SK-N-SH (cell line): ENCODE measurements around the gene SACS. TPM values are rescaled to one million over a fixed set of nuclear protein-coding genes. Genes with fewer than 3 reads are reported as not detected.
A peak's percentile ranks its signal among the peaks of the same experiment; 100 is the strongest.

Source experiments
- CTCF ChIA-PET: fragments of 300-600, 350-600 bp; formaldehyde crosslinking; extraction: SDS; loops from one replicate; lab custom pipeline; 2021; lab: Yijun Ruan, JAX
- POLR2A ChIA-PET: fragments of 350-600 bp; sonication (Branson Sonifier 250); formaldehyde crosslinking; extraction: SDS; loops from one replicate; lab custom pipeline; 2020; ENCODE audit warnings: antibody characterized with exemption, inconsistent platforms; lab: Yijun Ruan, JAX
- DNase-seq: peaks from one replicate; pipeline ENCODE4 v3.0.0; 2012
- H2AFZ ChIP-seq: fragments of 200-600 bp; sonication (generic); 2 replicates; pipeline ENCODE4 v1.8.1; 2016; ENCODE audit warnings: antibody characterized with exemption, mild to moderate bottlenecking, low read depth
- H3F3A ChIP-seq: fragments of 200-600 bp; sonication (generic); replicated peaks from 2 replicates; pipeline ENCODE3; 2016; ENCODE audit warnings: antibody characterized with exemption, mild to moderate bottlenecking; ENCODE audit not compliant: insufficient read depth
- H3K27ac ChIP-seq, 2 experiments: fragments of 200-500 bp in 1 of 2; fragments of 200-600 bp in 1 of 2; sonication (Bioruptor generic) in 1 of 2; sonication (generic), shearing (Covaris generic) in 1 of 2; 2 replicates each; pipeline versions ENCODE4 v1.5.1 to v1.6.1; 2014 to 2016; ENCODE audit warnings: low read depth in 2 of 2, inconsistent platforms in 1 of 2, low read length in 1 of 2, mild to moderate bottlenecking in 1 of 2, mixed read lengths in 1 of 2
- H3K27me3 ChIP-seq: fragments of 200-600 bp; sonication (generic), shearing (Covaris generic); 2 replicates; pipeline ENCODE4 v1.6.1; 2016; ENCODE audit warnings: mixed run types; ENCODE audit not compliant: insufficient read depth
- H3K36me3 ChIP-seq, 2 experiments: fragments of 200-500 bp in 1 of 2; fragments of 200-600 bp in 1 of 2; sonication (Bioruptor generic) in 1 of 2; sonication (generic) in 1 of 2; replicated peaks in 1 of 2; 2 replicates each; pipeline versions ENCODE3 to v1.5.1; 2014 to 2016; ENCODE audit warnings: low read length in 1 of 2, mild to moderate bottlenecking in 1 of 2; ENCODE audit not compliant: insufficient read depth in 2 of 2, control insufficient read depth in 1 of 2
- H3K4me1 ChIP-seq, 2 experiments: fragments of 200-500 bp in 1 of 2; fragments of 200-600 bp in 1 of 2; sonication (Bioruptor generic) in 1 of 2; sonication (generic), shearing (Covaris generic) in 1 of 2; 2 replicates each; pipeline versions ENCODE4 v1.5.1 to v1.6.1; 2014 to 2016; ENCODE audit warnings: low read depth in 1 of 2, low read length in 1 of 2, mixed run types in 1 of 2; ENCODE audit not compliant: insufficient read depth in 2 of 2, control insufficient read depth in 1 of 2
- H3K4me2 ChIP-seq: fragments of 200-600 bp; sonication (generic), shearing (Covaris generic); 2 replicates; pipeline ENCODE4 v1.6.1; 2017; ENCODE audit warnings: mixed run types
- H3K4me3 ChIP-seq, 2 experiments: fragments of 200-500 bp in 1 of 2; fragments of 200-600 bp in 1 of 2; sonication (Bioruptor generic) in 1 of 2; sonication (generic), shearing (Covaris generic) in 1 of 2; 2 replicates each; pipeline versions ENCODE4 v1.5.1 to v1.8.1; 2014 to 2016; ENCODE audit warnings: low read depth in 2 of 2, inconsistent platforms in 1 of 2, low read length in 1 of 2, mild to moderate bottlenecking in 1 of 2, mixed read lengths in 1 of 2, moderate library complexity in 1 of 2
- H3K79me2 ChIP-seq: fragments of 200-600 bp; sonication (generic); 2 replicates; pipeline ENCODE4 v1.8.1; 2017; ENCODE audit warnings: mild to moderate bottlenecking; ENCODE audit not compliant: insufficient read depth
- H3K9ac ChIP-seq: fragments of 200-600 bp; sonication (generic); 2 replicates; pipeline ENCODE4 v1.6.1; 2017; ENCODE audit warnings: mixed run types
- H3K9me2 ChIP-seq: fragments of 200-600 bp; sonication (generic); 2 replicates; pipeline ENCODE4 v1.6.1; 2017; ENCODE audit warnings: mixed run types
- H3K9me3 ChIP-seq: fragments of 200-600 bp; sonication (generic); 2 replicates; pipeline ENCODE4 v1.6.1; 2017; ENCODE audit warnings: mixed run types, mild to moderate bottlenecking, moderate library complexity
- H4K20me1 ChIP-seq: fragments of 200-600 bp; sonication (generic); 2 replicates; pipeline ENCODE4 v1.6.1; 2017; ENCODE audit warnings: mild to moderate bottlenecking, mixed run types; ENCODE audit not compliant: insufficient read depth
- CHD2 ChIP-seq: fragments of 150-350 bp; IDR thresholded peaks from 2 replicates; pipeline ENCODE4 v1.6.1; 2018; ENCODE audit warnings: low read length; ENCODE audit not compliant: partially characterized antibody
- EP300 ChIP-seq, 2 experiments: IDR thresholded peaks; 2 replicates each; pipeline versions ENCODE4 v1.4.0 to v1.6.1; 2012; ENCODE audit warnings: borderline replicate concordance in 1 of 2, low read depth in 1 of 2, low read length in 1 of 2
- FOSL2 ChIP-seq: IDR thresholded peaks from 2 replicates; pipeline ENCODE4 v1.4.0; 2012; ENCODE audit warnings: low read depth, mild to moderate bottlenecking, moderate library complexity, borderline replicate concordance
- FOXJ3 ChIP-seq: sonication (generic); formaldehyde crosslinking; IDR thresholded peaks from 2 replicates; pipeline ENCODE4 v1.5.1; 2020; ENCODE audit warnings: mild to moderate bottlenecking, missing genetic modification reagents
- FOXM1 ChIP-seq: IDR thresholded peaks from 2 replicates; pipeline ENCODE4 v1.4.0; 2012; ENCODE audit warnings: low read depth, mild to moderate bottlenecking
- GABPA ChIP-seq: IDR thresholded peaks from 2 replicates; pipeline ENCODE4 v1.4.0; 2012; ENCODE audit warnings: low read depth, mild to moderate bottlenecking
- GATA2 ChIP-seq: sonication (generic); formaldehyde crosslinking; IDR thresholded peaks from 2 replicates; pipeline ENCODE4 v1.5.0; 2020; ENCODE audit warnings: mild to moderate bottlenecking, missing genetic modification reagents
- JUND ChIP-seq: IDR thresholded peaks from 2 replicates; pipeline ENCODE4 v1.4.0; 2012
- MXI1 ChIP-seq: IDR thresholded peaks from 2 replicates; pipeline ENCODE4 v1.6.1; 2012; ENCODE audit warnings: mild to moderate bottlenecking, low read depth, low read length, improper control_type of control experiment
- NRF1 ChIP-seq: IDR thresholded peaks from 2 replicates; pipeline ENCODE4 v1.6.1; 2012; ENCODE audit warnings: low read depth, mild to moderate bottlenecking, low read length
- RFX5 ChIP-seq: IDR thresholded peaks from 2 replicates; pipeline ENCODE4 v1.6.1; 2012; ENCODE audit warnings: mild to moderate bottlenecking, improper control_type of control experiment, low read length
- SMC3 ChIP-seq: IDR thresholded peaks from 2 replicates; pipeline ENCODE4 v1.6.1; 2012; ENCODE audit warnings: low read depth, low read length, improper control_type of control experiment
- TAF1 ChIP-seq: IDR thresholded peaks from 2 replicates; pipeline ENCODE4 v1.6.1; 2012; ENCODE audit warnings: low read depth, mild to moderate bottlenecking, low read length, moderate library complexity, borderline replicate concordance
- TCF12 ChIP-seq: IDR thresholded peaks from 2 replicates; pipeline ENCODE4 v1.4.0; 2012
- YY1 ChIP-seq: IDR thresholded peaks from 2 replicates; pipeline ENCODE4 v1.4.0; 2012; ENCODE audit warnings: low read depth, mild to moderate bottlenecking
- ZBTB33 ChIP-seq: IDR thresholded peaks from 2 replicates; pipeline ENCODE4 v1.4.0; 2012; ENCODE audit warnings: low read depth, borderline replicate concordance
- WGBS: methylation state at CpG from one replicate; pipeline ENCODE4 v1.1.6; 2017; ENCODE audit warnings: low lambda C conversion rate; 5-methylcytosine and 5-hydroxymethylcytosine counted together
- polyA plus RNA-seq, 3 experiments: library from polyadenylated mRNA; depleted of rRNA; stranded (reverse); fragments of >200 nt; gene quantifications; 2 replicates each; pipeline ENCODE4 v1.2.3, GENCODE V29; 2012
- TF ChIP-seq, protein P1 (sequence below): IDR thresholded peaks from 2 replicates; pipeline ENCODE4 v1.4.0; 2012; ENCODE audit warnings: low read depth, borderline replicate concordance
- TF ChIP-seq, protein P2 (sequence below): fragments of 150-350 bp; IDR thresholded peaks from 2 replicates; pipeline ENCODE4 v1.6.1; 2017; ENCODE audit warnings: antibody characterized with exemption, low read length, low read depth, borderline replicate concordance
- TF ChIP-seq, protein P3 (sequence below): IDR thresholded peaks from 2 replicates; pipeline ENCODE4; 2012
- TF ChIP-seq, protein P4 (sequence below): fragments of 150-350 bp; IDR thresholded peaks from 2 replicates; pipeline ENCODE4 v1.6.1; 2016; ENCODE audit warnings: mild to moderate bottlenecking, low read depth, low read length

The SACS gene
- polyA plus RNA-seq, 1 of the 3 experiments (the other 2 are of a cell fraction): 5.9 TPM

GRCh38 chr13:23392925-23393645 lies 40.4 kb downstream of the SACS start:
- H3K4me3 ChIP-seq: no peak overlapping the region
- CTCF ChIA-PET: no interaction called here
- peaks cover 75% of the 10 kb centered on the region for H3K79me2 ChIP-seq
- H3K9me2 ChIP-seq: no peaks in the 10 kb centered on the region
- POLR2A ChIA-PET: no interaction called here
- no peak for TF ChIP-seq GABPA
- TF ChIP-seq, all 33 proteins: peak for 0
- 0 out of 4 replicates have a peak, but pooled peaks cover 0 to 6% of the 10 kb centered on the region in 2 experiments for H3K4me1 ChIP-seq
- no peak overlapping the region for H3K9ac ChIP-seq
- no peak overlapping the region for H3K4me2 ChIP-seq
- H3K36me3 ChIP-seq: peaks cover 0 to 11% of the 10 kb centered on the region in 2 experiments
- DNase-seq: no peak
- no peaks in the 10 kb centered on the region for H4K20me1 ChIP-seq
- H3K9me3 ChIP-seq: no peaks in the 10 kb centered on the region
- 89% methylated on average over 6 of the region's 9 CpGs for WGBS
- H2AFZ ChIP-seq: no peak overlapping the region
- H3K27ac ChIP-seq: peak overlapping the region in 1 of 2 experiments; percentile 34; a peak in 2 of 4 replicates
- no peaks in the 10 kb centered on the region for H3K27me3 ChIP-seq
- peaks cover 9% of the 10 kb centered on the region for H3F3A ChIP-seq

DNA sequence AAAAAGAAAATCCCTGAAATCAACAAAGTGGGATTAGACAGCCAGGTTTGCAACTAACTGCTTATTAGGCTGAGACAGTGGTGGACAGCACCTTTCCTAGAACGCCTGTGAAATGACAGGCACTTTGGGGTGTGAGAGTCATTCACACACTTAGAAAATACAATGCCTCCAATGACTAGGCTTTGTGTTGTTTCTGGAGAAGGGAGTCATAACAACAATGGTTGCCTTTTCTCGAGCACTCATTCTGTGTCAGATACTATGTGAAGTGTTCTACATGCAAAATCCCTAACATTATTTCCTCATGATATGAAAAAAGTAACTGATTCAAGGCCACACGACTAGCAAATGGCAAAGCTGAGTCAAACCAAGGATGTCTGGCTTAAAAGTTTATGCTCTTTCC lies 41.2 kb downstream of the SACS start:
- H2AFZ ChIP-seq: no peak overlapping the region
- H4K20me1 ChIP-seq: no peaks in the 10 kb centered on the region
- 0 out of 4 replicates have a peak, but pooled peaks cover 0 to 6% of the 10 kb centered on the region in 2 experiments for H3K4me1 ChIP-seq
- no peak overlapping the region for H3K4me3 ChIP-seq
- no peak overlapping the region for H3K9ac ChIP-seq
- 0 out of 2 replicates have a peak overlapping the region, but pooled peaks have one; percentile 17 for H3K4me2 ChIP-seq
- H3K27me3 ChIP-seq: no peaks in the 10 kb centered on the region
- TF ChIP-seq ZBTB33 (no peak), FOXJ3 (no peak), MXI1 (no peak), CHD2 (no peak), FOSL2 (no peak), YY1 (no peak), FOXM1 (no peak), GATA2 (CRISPR knock-in tag) (no peak), GABPA (no peak), JUND (no peak), EP300 (IDR thresholded peaks at IDR 0.05; ENCODE audit: borderline replicate concordance in 1 of 2, low read depth in 1 of 2, low read length in 1 of 2) (no peak), NRF1 (no peak), SMC3 (no peak), TAF1 (no peak), TCF12 (no peak), RFX5 (no peak)
- TF ChIP-seq, protein P1, sequence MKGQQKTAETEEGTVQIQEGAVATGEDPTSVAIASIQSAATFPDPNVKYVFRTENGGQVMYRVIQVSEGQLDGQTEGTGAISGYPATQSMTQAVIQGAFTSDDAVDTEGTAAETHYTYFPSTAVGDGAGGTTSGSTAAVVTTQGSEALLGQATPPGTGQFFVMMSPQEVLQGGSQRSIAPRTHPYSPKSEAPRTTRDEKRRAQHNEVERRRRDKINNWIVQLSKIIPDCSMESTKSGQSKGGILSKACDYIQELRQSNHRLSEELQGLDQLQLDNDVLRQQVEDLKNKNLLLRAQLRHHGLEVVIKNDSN: no peak
- TF ChIP-seq, protein P2, sequence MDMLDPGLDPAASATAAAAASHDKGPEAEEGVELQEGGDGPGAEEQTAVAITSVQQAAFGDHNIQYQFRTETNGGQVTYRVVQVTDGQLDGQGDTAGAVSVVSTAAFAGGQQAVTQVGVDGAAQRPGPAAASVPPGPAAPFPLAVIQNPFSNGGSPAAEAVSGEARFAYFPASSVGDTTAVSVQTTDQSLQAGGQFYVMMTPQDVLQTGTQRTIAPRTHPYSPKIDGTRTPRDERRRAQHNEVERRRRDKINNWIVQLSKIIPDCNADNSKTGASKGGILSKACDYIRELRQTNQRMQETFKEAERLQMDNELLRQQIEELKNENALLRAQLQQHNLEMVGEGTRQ: no peak
- TF ChIP-seq, protein P3, sequence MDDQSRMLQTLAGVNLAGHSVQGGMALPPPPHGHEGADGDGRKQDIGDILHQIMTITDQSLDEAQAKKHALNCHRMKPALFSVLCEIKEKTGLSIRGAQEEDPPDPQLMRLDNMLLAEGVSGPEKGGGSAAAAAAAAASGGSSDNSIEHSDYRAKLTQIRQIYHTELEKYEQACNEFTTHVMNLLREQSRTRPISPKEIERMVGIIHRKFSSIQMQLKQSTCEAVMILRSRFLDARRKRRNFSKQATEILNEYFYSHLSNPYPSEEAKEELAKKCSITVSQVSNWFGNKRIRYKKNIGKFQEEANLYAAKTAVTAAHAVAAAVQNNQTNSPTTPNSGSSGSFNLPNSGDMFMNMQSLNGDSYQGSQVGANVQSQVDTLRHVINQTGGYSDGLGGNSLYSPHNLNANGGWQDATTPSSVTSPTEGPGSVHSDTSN: no peak
- TF ChIP-seq, protein P4, sequence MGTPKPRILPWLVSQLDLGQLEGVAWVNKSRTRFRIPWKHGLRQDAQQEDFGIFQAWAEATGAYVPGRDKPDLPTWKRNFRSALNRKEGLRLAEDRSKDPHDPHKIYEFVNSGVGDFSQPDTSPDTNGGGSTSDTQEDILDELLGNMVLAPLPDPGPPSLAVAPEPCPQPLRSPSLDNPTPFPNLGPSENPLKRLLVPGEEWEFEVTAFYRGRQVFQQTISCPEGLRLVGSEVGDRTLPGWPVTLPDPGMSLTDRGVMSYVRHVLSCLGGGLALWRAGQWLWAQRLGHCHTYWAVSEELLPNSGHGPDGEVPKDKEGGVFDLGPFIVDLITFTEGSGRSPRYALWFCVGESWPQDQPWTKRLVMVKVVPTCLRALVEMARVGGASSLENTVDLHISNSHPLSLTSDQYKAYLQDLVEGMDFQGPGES: no peak
- no peak for DNase-seq
- CTCF ChIA-PET: no interaction called here
- no peaks in the 10 kb centered on the region for H3K9me3 ChIP-seq
- no peaks in the 10 kb centered on the region for H3K9me2 ChIP-seq
- 79% methylated on average over 3 of the region's 3 CpGs for WGBS
- peaks cover 76% of the 10 kb centered on the region for H3K79me2 ChIP-seq
- peaks cover 0 to 8% of the 10 kb centered on the region in 2 experiments for H3K36me3 ChIP-seq
- POLR2A ChIA-PET: no interaction called here
- H3F3A ChIP-seq: peaks cover 5% of the 10 kb centered on the region
- H3K27ac ChIP-seq: peak overlapping the region in 1 of 2 experiments; percentile 34; a peak in 2 of 4 replicates
